Measurements from ENCODE around the gene IER3IP1. TPM values are rescaled to one million over a fixed set of nuclear protein-coding genes. Genes with fewer than 3 reads are reported as not detected.

The IER3IP1 gene
- total and polyA plus RNA-seq, 2 of the 13 experiments (the other 11 are each of a cell fraction or from before 2014, with no cell fraction given) = 18.7 to 26.1 TPM

GRCh38 chr18:47168509-47168908 is 7.7 kb downstream of the IER3IP1 start (continued):
- TF ChIP-seq ZNF407 (CRISPR knock-in tag; IDR thresholded peaks at IDR 0.05; ENCODE audit: not compliant biosample characterization) = no peak
- no peak for TF ChIP-seq ZNF709 (CRISPR knock-in tag; IDR thresholded peaks at IDR 0.05)
- no peak for TF ChIP-seq ZFP91 (CRISPR knock-in tag; IDR thresholded peaks at IDR 0.05; ENCODE audit: borderline replicate concordance)
- no peak for TF ChIP-seq ZHX2 (IDR thresholded peaks at IDR 0.05; ENCODE audit: low read depth)
- TF ChIP-seq ZHX2 (CRISPR knock-in tag; IDR thresholded peaks at IDR 0.05; ENCODE audit: borderline replicate concordance) = no peak
- no peak for TF ChIP-seq ZNF446 (CRISPR knock-in tag; IDR thresholded peaks at IDR 0.05)
- TF ChIP-seq ZSCAN29 (CRISPR knock-in tag; conservative IDR thresholded peaks at IDR 0.05) = no peak
- TF ChIP-seq MXI1 (IDR thresholded peaks at IDR 0.05; ENCODE audit: borderline replicate concordance, low read depth, low read length) = no peak
- TF ChIP-seq SOX5 (CRISPR knock-in tag; IDR thresholded peaks at IDR 0.05; ENCODE audit: borderline replicate concordance) = no peak
- TF ChIP-seq ASH2L (IDR thresholded peaks at IDR 0.05; ENCODE audit: insufficient read length, low read depth, low read length) = no peak
- no peak for TF ChIP-seq PCBP1 (IDR thresholded peaks at IDR 0.05; ENCODE audit: borderline replicate concordance, low read depth, low read length)
- TF ChIP-seq HIVEP1 (CRISPR knock-in tag; IDR thresholded peaks at IDR 0.05) = no peak
- no peak for TF ChIP-seq SP140L (CRISPR knock-in tag; IDR thresholded peaks at IDR 0.05; ENCODE audit: borderline replicate concordance)
